Mucosa of descending colon (tissue), 3 donors: ENCODE measurements around the gene PCDHGA5. TPM values are rescaled to one million over a fixed set of nuclear protein-coding genes. Genes with fewer than 3 reads are reported as not detected.
"Not testable (repeated sequence)": the region's sequence is repeated elsewhere in the genome, so short reads cannot be mapped to it uniquely, and the experiment has no call there.

Experiments used
- ATAC-seq: fragments of 200-7000 bp; cut with Tn5 transposase; one replicate; pipeline ENCODE4 v1.9.1; 2020; ENCODE audit warnings: mild to moderate bottlenecking, moderate library complexity
- DNase-seq, 3 donors: peaks; one replicate each; pipeline ENCODE4 v3.0.0-alpha.2; 2020
- H3K36me3 ChIP-seq: fragments of 200-600 bp; one replicate; pipeline ENCODE4 v1.8.0; 2021; ENCODE audit warnings: low read depth, mild to moderate bottlenecking
- H3K4me1 ChIP-seq: fragments of 200-600 bp; one replicate; pipeline ENCODE4 v1.8.0; 2021; ENCODE audit warnings: low read depth, mild to moderate bottlenecking
- H3K4me3 ChIP-seq: fragments of 200-600 bp; one replicate; pipeline ENCODE4 v1.8.0; 2021; ENCODE audit warnings: mild to moderate bottlenecking
- H3K9me3 ChIP-seq: fragments of 200-600 bp; one replicate; pipeline ENCODE4 v1.8.0; 2021; ENCODE audit warnings: mild to moderate bottlenecking
- CTCF ChIP-seq: fragments of 200-600 bp; IDR thresholded peaks from one replicate; pipeline ENCODE4 v1.8.0; 2022; ENCODE audit warnings: antibody characterized with exemption, mild to moderate bottlenecking
- intact Hi-C, 2 donors: fragments of 100-400 bp; cut with DNase I in 1 of 2; cut with micrococcal nuclease in 1 of 2; formaldehyde crosslinking; loops; one replicate each; pipeline versions ENCODE4 v1.11.0 to v1.11.1; 2022; cut with DNase I, micrococcal nuclease
- total RNA-seq, 3 donors: library from RNA; stranded (reverse); fragmentation: NEBNext Ultra II Directional in 2 of 3; extraction: Animal tissue kit (Norgen Biotek cat#: 25700) in 2 of 3; gene quantifications; one replicate each; pipeline versions ENCODE4 v1.2.1 to v1.2.4, GENCODE V29; 2021 to 2023
- donor health status: DM: no; HTN: no; CAD: no; lungs with moderate emphysema.
- donor health status: DM: no; HTN: no; CAD: no.
- donor health status: DM: no; HTN: yes; CAD: no.

Gene PCDHGA5
- total RNA-seq, 3 donors from 2014 or later = 1.2 to 4.2 (median 1.2) TPM

- H3K4me1 ChIP-seq, H3K4me3 ChIP-seq, H3K36me3 ChIP-seq, intact Hi-C loops: not testable (repeated sequence)
- ATAC-seq (peak; percentile 86), DNase-seq (peak; percentile 48 to 58 (median 57))
- H3K9me3 ChIP-seq = peaks cover 92% of the 10 kb centered on the region
- TF ChIP-seq CTCF = peak; percentile 22
These were observed 44.0 kb downstream of the PCDHGA5 start, which contains the start of gene PCDHGB6 for GRCh38 chr5:141407790-141408505. Gene PCDHGB6, plus strand, starts transcription at chr5:141408021. Its CDS starts 182 bp downstream, at chr5:141408203.

- H3K4me3 ChIP-seq = no peak overlapping the region
- no peaks in the 10 kb centered on the region for H3K36me3 ChIP-seq
- H3K4me1 ChIP-seq = no peaks in the 10 kb centered on the region
- TF ChIP-seq CTCF = no peak
- H3K9me3 ChIP-seq = peaks cover 92% of the 10 kb centered on the region
- ATAC-seq = no peak
- intact Hi-C loops = no loop called here
- DNase-seq = peak in 1 of 3 donors; percentile 36
These were observed 45.8 kb downstream of the PCDHGA5 start for GRCh38 chr5:141409598-141410306.

- no peak for ATAC-seq
- Histone ChIP-seq H3K9me3 (peaks cover 91% of the 10 kb centered on the region), H3K4me3 (no peak overlapping the region), H3K36me3 (no peaks in the 10 kb centered on the region), H3K4me1 (no peaks in the 10 kb centered on the region)
- no peak for TF ChIP-seq CTCF
- intact Hi-C loops = no loop called here
- DNase-seq = no peak
These were observed 47.6 kb downstream of the PCDHGA5 start for GRCh38 chr5:141411575-141411974.

- Histone ChIP-seq H3K4me1 (no peaks in the 10 kb centered on the region), H3K36me3 (no peaks in the 10 kb centered on the region), H3K4me3 (no peak within 1 kb of the TSS), H3K9me3 (peaks cover 92% of the 10 kb centered on the region)
- ATAC-seq = peak; percentile 84
- DNase-seq = peak; percentile 41 to 72 (median 59)
- intact Hi-C loops = no loop called here
- TF ChIP-seq CTCF = no peak
These were observed 49.0 kb downstream of the PCDHGA5 start, which contains the start of gene PCDHGA10 for GRCh38 chr5:141412854-141413539. Gene PCDHGA10, plus strand, starts transcription at chr5:141412987. Its CDS starts 189 bp downstream, at chr5:141413176.

- H3K36me3 ChIP-seq = no peaks in the 10 kb centered on the region
- ATAC-seq (peak; percentile 28), DNase-seq (peak in 1 of 3 donors; percentile 27)
- TF ChIP-seq CTCF = no peak
- H3K4me3 ChIP-seq = no peak overlapping the region
- no peaks in the 10 kb centered on the region for H3K4me1 ChIP-seq
- intact Hi-C loops = no loop called here
- H3K9me3 ChIP-seq = peaks cover 93% of the 10 kb centered on the region
These were observed 49.6 kb downstream of the PCDHGA5 start for GRCh38 chr5:141413540-141414069.

- H3K4me3 ChIP-seq, ATAC-seq, H3K36me3 ChIP-seq, H3K4me1 ChIP-seq, intact Hi-C loops: not testable (repeated sequence)
- peaks cover 93% of the 10 kb centered on the region for H3K9me3 ChIP-seq
- DNase-seq = peak in 1 of 3 donors; percentile 19
These were observed 50.7 kb downstream of the PCDHGA5 start for GRCh38 chr5:141414548-141415274.

GRCh38 chr5:141415275-141415618 is 51.3 kb downstream of the PCDHGA5 start:
- peak in 1 of 3 donors; percentile 41 for DNase-seq
- intact Hi-C loops, H3K36me3 ChIP-seq, H3K4me3 ChIP-seq, H3K4me1 ChIP-seq, ATAC-seq: not testable (repeated sequence)
- peaks cover 93% of the 10 kb centered on the region for H3K9me3 ChIP-seq
